Adrenal gland (tissue), 5 donors: Measurements from ENCODE around the gene FILIP1.

Experiments used
- CTCF ChIP-seq, 6 experiments: fragments of 450-650 bp in 4 of 6; fragments of 200-600 bp in 2 of 6; sonication (generic) in 1 of 6; IDR thresholded peaks; 1 replicate in 5 of 6; 2 replicates in 1 of 6; pipeline versions ENCODE4 v1.5.1 to v1.8.0; 2016 to 2021; ENCODE audit warnings: antibody characterized with exemption in 6 of 6, mild to moderate bottlenecking in 2 of 6, moderate library complexity in 1 of 6
- POLR2A ChIP-seq, 2 donors: fragments of 450-650 bp; IDR thresholded peaks; one replicate each; pipeline ENCODE4 v1.6.1; 2017; ENCODE audit warnings: antibody characterized with exemption in 2 of 2, mild to moderate bottlenecking in 2 of 2, moderate library complexity in 1 of 2
- donor health status: DM: no; HTN: no; CAD: no.

- no peak for TF ChIP-seq CTCF (IDR thresholded peaks at IDR 0.05)
- TF ChIP-seq POLR2A (IDR thresholded peaks at IDR 0.05) = no peak
Measured at GRCh38 chr6:75306064-75306463, 187.5 kb downstream of the FILIP1 start.
